Hematopoietic multipotent progenitor cell treated with erythropoietin and hydrocortisone succinate and interleukin-3 and kit ligand, for 8 days (in vitro differentiated cells): ENCODE data around the gene PPP1R12B.
"Not testable (repeated sequence)": the region's sequence is repeated elsewhere in the genome, so short reads cannot be mapped to it uniquely, and the experiment has no call there.

Experiments used
- DNase-seq: peaks from one replicate; pipeline ENCODE4 v3.0.0-alpha.2; 2015

The PPP1R12B gene

DNA sequence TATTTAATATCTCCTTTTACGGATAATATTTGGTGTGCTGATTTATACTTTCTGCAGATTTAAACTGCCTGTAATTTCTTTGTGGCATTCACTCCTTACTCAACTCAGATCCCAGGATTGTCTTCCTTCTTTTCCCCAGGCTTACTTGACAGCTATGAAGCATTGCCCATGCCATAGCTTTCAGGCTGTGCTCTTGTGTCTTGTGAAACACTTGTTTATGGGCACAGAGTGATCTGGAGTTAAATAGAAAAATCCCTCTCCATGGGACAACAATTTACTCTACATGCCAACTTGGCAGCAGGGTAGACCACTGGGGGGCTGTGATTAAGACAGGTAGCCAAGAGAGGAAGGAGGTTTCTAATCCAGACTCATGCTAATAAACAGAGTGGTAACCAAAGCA lies 57.4 kb downstream of the PPP1R12B start:
- DNase-seq = no peak

- DNase-seq = not testable (repeated sequence)
Measured at GRCh38 chr1:202406896-202407295, 58.4 kb downstream of the PPP1R12B start.

DNA sequence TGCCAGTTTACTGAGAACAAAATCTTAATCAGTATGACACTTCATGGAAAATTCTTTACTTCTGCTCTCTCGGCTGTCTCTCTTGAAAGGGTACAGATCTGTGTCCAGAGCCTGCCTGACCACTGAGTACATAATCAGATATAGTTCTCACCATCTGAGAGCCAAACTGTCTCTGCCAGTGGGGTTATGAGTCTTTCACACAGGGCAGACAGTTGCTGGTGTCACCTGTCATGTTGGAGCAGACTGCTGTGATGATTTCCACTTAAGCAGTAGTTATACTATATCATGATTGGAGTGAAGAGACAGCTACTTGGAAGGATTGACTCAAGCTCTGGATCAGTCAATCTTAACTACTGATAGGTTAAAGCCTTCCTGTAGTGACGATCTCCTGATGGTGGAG lies 58.9 kb downstream of the PPP1R12B start:
- not testable (repeated sequence) for DNase-seq

DNA sequence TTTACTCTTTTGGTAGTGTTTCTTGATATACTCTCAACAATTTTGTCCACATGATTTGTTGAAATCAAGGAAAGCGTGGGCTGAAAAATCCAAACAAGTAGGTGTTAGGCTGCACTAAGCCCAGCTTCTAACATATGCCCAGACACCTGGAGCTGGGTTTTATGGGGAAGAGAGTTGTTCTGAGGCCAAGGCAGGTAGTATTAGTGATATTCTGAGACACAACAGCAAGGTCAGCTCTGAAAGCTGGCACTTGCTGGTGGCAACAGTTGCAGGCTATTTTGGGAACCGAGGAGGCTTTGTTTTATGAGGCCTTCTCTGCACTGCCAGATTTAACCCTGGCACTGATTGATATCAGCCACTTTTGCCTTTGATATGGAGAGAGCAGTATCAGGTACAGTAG lies 61.8 kb downstream of the PPP1R12B start:
- DNase-seq = not testable (repeated sequence)

DNA sequence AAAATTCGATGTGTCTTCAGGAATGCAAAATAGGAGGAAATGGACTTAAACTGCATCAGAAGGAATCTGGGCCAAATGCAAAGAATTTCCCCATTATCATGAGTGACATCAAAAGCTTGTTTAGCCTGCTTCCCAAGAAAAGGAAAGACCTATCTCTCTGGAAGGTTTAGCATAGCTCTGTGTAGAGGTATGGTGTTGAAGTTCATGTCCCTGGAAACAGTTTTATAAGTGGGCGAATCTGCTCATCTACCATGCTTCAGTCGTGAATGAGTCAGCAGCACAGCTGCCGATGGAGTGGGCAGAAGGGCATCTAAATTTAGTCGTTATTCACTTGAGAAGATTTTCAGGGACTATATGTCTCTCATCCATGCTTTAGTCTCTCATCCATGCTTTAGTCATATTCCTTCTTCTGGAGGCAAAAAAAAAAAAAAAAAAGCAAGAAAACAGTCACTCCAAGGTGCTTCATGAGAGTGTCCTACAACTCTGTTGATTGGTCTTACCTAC lies 62.4 kb downstream of the PPP1R12B start:
- not testable (repeated sequence) for DNase-seq

GRCh38 chr1:202411422-202411821 lies 62.9 kb downstream of the PPP1R12B start:
- DNase-seq = no peak

GRCh38 chr1:202412421-202412820 lies 63.9 kb downstream of the PPP1R12B start:
- not testable (repeated sequence) for DNase-seq

DNA sequence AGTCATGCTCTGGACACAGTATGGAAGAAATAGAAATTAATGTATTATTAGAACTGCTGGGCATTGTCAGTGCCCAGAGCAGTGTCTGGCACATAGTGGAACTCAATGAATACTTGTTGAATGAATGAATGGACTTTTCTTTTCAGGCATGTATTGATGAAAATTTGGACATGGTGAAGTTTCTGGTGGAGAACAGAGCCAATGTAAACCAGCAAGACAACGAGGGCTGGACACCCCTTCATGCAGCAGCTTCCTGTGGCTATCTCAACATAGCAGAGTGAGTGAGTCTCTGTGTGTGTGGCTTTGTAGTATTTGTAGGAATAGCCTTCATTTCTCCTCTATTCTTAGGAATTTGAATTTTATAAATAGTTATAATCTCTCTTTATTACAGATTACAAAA lies 68.1 kb downstream of the PPP1R12B start:
- DNase-seq = no peak

- not testable (repeated sequence) for DNase-seq
Measured at GRCh38 chr1:202417141-202417540, 68.6 kb downstream of the PPP1R12B start.

- DNase-seq = not testable (repeated sequence)
Measured at GRCh38 chr1:202417762-202418201, 69.3 kb downstream of the PPP1R12B start.

DNA sequence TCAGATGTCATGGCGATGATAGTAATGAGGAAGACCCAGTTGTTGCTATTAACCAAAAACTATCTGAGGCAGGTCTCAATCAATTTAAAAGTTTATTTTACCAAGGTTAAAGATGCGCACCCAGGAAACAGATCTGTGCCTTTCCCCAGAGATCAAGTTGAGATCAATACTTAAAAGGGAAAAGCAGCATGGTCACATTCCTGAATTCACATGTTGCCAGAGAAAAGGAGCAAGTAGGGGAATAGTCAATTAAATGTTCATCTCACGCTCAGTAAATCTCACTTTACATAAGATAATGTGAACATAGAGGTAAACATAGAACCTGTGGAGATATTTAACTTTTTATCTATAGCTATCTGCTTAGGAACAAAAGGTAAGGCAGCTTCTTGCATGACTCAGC lies 71.2 kb downstream of the PPP1R12B start:
- DNase-seq = not testable (repeated sequence)

GRCh38 chr1:202420422-202421094 lies 72.1 kb downstream of the PPP1R12B start:
- not testable (repeated sequence) for DNase-seq

DNA sequence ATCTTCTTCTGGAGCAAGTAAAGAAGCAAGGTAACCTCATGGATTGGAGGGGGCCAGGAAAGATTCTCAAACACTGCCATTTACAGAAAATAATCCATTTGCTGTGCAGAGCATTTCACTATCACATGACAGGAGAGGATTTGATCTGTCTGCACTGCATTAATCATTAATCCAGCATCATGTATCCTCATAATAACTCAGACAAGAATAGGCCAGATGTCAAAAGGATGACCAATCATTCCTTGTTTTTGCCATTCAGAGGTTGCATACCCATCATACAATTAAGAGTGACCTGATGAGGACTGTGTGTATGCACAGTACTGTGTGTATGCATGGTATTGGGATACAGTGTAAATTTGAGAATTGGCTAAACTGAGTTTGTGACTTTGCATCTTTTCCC lies 74.2 kb downstream of the PPP1R12B start:
- DNase-seq = not testable (repeated sequence)

GRCh38 chr1:202424260-202424659 lies 75.8 kb downstream of the PPP1R12B start:
- DNase-seq = not testable (repeated sequence)

DNA sequence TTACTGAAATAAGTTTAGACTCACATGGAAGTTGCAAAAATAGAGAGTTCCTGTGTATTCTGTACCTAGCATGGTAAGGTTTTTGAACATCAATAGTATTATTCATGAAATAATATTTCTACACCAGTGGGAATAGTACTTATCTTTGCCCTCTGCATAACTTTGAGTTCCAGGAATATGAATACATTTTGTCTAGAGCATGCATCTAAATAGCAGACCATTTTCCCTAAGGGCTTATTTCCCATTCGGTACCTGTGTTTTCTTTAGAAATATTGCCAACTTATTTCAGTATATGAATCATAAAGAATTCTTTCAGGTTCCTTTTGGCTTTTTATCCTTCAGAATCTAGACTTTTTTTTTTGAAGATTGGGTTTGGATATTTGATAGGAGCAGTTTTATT lies 81.6 kb downstream of the PPP1R12B start:
- DNase-seq = not testable (repeated sequence)

DNA sequence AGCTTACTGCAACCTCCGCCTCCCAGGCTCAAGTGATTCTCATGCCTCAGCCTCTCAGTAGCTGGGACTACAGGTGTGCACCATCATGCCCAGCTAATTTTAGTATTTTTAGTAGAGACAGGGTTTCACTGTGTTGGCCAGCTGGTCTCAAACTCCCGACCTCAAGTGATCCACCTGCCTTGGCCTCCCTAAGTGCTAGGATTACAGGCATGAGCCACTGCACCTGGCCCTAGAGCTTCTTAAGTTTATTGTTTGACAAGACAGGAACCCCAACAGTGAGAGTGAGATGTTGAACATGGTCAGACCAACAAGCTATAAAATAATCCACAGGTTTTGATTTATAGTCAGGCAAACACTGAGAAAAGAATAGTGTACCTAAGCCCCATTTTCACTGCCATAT lies 83.8 kb downstream of the PPP1R12B start:
- not testable (repeated sequence) for DNase-seq

DNA sequence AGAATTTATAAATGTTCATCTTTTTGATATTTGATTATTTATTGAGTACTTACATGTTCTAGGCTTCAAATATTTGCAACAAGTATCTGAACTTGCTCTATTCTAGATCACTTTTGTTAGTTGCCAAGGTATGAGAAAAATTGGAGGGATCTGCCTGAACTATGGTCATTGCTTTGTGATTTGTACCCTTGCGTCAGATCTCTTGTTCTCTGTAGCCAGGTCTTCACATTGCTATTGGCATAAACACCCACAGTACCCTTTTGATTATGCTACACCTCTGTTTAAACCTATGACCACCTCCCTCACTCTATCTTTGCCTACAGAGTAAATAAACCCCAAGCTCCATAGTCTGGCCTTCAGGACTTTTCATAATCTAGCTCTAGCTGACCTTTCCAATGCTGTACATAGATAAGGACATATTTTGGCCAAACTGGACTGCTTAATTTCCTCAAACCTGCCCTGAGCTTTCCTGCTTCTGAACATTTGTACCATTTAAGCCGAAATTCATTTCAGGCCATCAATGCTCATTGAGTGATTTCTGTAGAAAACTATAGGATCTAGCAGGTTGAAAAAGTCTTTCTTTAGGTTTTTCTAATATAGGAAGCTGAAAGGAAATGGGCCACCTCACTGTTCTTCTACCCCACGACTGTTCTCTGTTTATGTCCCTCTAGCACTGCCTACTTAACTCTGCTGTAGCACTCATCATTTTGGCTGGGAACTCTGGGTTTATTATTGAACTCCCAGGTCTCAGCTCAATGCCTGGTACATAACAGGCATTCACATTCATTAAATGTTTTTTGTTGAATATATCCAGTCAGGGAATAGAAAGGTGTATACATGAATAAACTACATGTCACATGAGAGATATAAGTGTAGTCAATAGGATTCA lies 84.9 kb downstream of the PPP1R12B start:
- DNase-seq = no peak

DNA sequence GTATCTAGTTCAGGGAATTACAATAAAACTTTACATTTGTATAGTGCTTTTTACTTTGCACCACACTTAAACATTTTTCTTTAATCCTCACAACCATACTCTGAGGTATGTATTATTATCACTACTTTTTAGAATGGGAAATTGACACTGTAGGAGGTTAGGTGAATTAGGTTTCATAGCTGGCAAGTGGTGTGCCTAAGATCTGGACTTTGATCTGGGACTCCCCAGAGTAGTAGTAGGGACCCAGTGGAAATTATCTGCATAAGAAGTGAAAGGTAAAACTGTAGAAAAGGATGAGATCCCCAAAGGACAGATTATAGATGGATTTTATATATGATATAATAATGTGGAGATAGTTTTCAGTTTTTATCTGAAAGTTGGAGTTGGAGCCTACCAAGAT lies 85.6 kb downstream of the PPP1R12B start:
- DNase-seq = no peak

- DNase-seq = no peak
Measured at GRCh38 chr1:202438393-202439174, 90.1 kb downstream of the PPP1R12B start.

GRCh38 chr1:202439308-202439707 lies 90.8 kb downstream of the PPP1R12B start:
- DNase-seq = no peak

- DNase-seq = not testable (repeated sequence)
Measured at GRCh38 chr1:202448140-202448539, 99.6 kb downstream of the PPP1R12B start.

DNA sequence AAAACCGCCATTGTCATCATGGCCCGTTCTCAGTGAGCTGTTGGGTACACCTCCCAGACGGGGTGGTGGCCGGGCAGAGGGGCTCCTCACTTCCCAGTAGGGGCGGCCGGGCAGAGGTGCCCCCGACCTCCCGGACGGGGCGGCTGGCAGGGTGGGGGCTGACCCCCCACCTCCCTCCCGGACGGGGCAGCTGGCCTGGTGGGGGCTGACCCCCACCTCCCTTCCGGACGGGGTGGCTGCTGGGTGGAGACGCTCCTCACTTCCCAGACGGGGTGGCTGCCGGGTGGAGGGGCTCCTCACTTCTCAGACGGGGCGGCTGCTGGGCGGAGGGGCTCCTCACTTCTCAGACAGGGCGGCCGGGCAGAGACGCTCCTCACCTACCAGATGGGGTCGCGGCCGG lies 103.1 kb downstream of the PPP1R12B start:
- DNase-seq = not testable (repeated sequence)

GRCh38 chr1:202452508-202452907 lies 104.0 kb downstream of the PPP1R12B start:
- no peak for DNase-seq
